Right lobe of liver (tissue), 6 donors: ENCODE results near the gene TNFRSF25. TPM values are rescaled to one million over a fixed set of nuclear protein-coding genes. Genes with fewer than 3 reads are reported as not detected.
A peak's percentile ranks its signal among the peaks of the same experiment; 100 is the strongest.

ENCODE experiments used
- ATAC-seq, 4 donors: fragments of 200-7000 bp; cut with Tn5 transposase; one replicate each; pipeline ENCODE4 v1.9.1; 2020; ENCODE audit warnings: mild to moderate bottlenecking in 4 of 4, moderate library complexity in 4 of 4
- DNase-seq, 3 donors: peaks; one replicate each; pipeline ENCODE4 v3.0.0-alpha.2; 2020
- H3K27ac ChIP-seq, 3 donors: fragments of 200-600 bp; one replicate each; pipeline ENCODE4 v1.8.0; 2022
- H3K27me3 ChIP-seq, 2 donors: fragments of 200-600 bp; one replicate each; pipeline ENCODE4 v1.8.0; 2022
- H3K36me3 ChIP-seq, 4 donors: fragments of 200-600 bp; sonication (generic) in 1 of 4; one replicate each; pipeline versions ENCODE4 v1.5.1 to v1.8.0; 2017 to 2022; ENCODE audit warnings: control low read depth in 1 of 4
- H3K4me1 ChIP-seq, 4 donors: fragments of 200-600 bp; sonication (generic) in 1 of 4; one replicate each; pipeline versions ENCODE4 v1.5.1 to v1.8.0; 2017 to 2022; ENCODE audit warnings: control low read depth in 1 of 4
- H3K4me3 ChIP-seq, 3 donors: fragments of 200-600 bp; one replicate each; pipeline ENCODE4 v1.8.0; 2022
- H3K9me3 ChIP-seq, 4 donors: fragments of 200-600 bp; sonication (generic) in 1 of 4; one replicate each; pipeline versions ENCODE4 v1.5.1 to v1.8.0; 2017 to 2022; ENCODE audit warnings: control low read depth in 1 of 4
- CTCF ChIP-seq, 4 donors: fragments of 200-600 bp in 3 of 4; fragments of 450-650 bp in 1 of 4; IDR thresholded peaks; one replicate each; pipeline versions ENCODE4 v1.5.1 to v1.8.0; 2016 to 2022; ENCODE audit warnings: antibody characterized with exemption in 4 of 4, mild to moderate bottlenecking in 2 of 4
- POLR2A ChIP-seq: fragments of 450-650 bp; IDR thresholded peaks from one replicate; pipeline ENCODE4 v1.6.1; 2017; ENCODE audit warnings: antibody characterized with exemption, mild to moderate bottlenecking
- WGBS: methylation state at CpG from one replicate; pipeline ENCODE4 v1.1.6; 2018; ENCODE audit warnings: low coverage, low lambda C conversion rate; ENCODE audit not compliant: insufficient coverage; ENCODE audit errors: missing lambda C conversion rate; 5-methylcytosine and 5-hydroxymethylcytosine counted together
- intact Hi-C, 2 donors: fragments of 100-400 bp; cut with DNase I; formaldehyde crosslinking; loops; one replicate each; pipeline versions ENCODE4 v1.11.2 to v1.14.1; 2022
- total RNA-seq, 6 experiments: library from RNA; depleted of rRNA in 2 of 6; stranded (reverse); fragments of >200 nt in 2 of 6; fragmentation: NEBNext Ultra II Directional in 3 of 6; extraction: Animal tissue kit (Norgen Biotek cat#: 25700) in 3 of 6; gene quantifications; one replicate each; pipeline versions ENCODE4 v1.1.0 to v1.2.4, GENCODE V29; 2016 to 2023
- donor health status: DM: no; HTN: yes; CAD: no.
- donor health status: DM: no; HTN: no; CAD: no.
- donor health status: DM: no; HTN: no; CAD: no.
- donor health status: DM: no; HTN: yes; CAD: no.
- donor health status: DM: no; HTN: yes; CAD: no.

TNFRSF25 gene
- total RNA-seq, 6 experiments from 2014 or later, result 1.1 to 3.2 (median 2.1) TPM

- Histone ChIP-seq H3K9me3 (no peaks in the 10 kb centered on the region), H3K27ac (no peak overlapping the region), H3K36me3 (no peaks in the 10 kb centered on the region), H3K27me3 (no peaks in the 10 kb centered on the region), H3K4me3 (no peak overlapping the region), H3K4me1 (no peaks in the 10 kb centered on the region)
- 100% methylated on average over 3 of the region's 19 CpGs for WGBS
- intact Hi-C loops, result no loop called here
- ATAC-seq (no peak), DNase-seq (peak in 1 of 3 donors; percentile 45)
- no peak for TF ChIP-seq POLR2A
- TF ChIP-seq CTCF (IDR thresholded peaks at IDR 0.05), result no peak
These were observed 46.4 kb upstream of the TNFRSF25 start for GRCh38 chr1:6512245-6512907.

GRCh38 chr1:6511561-6512244 lies 45.7 kb upstream of the TNFRSF25 start:
- Histone ChIP-seq H3K27me3 (no peaks in the 10 kb centered on the region), H3K9me3 (no peaks in the 10 kb centered on the region), H3K4me1 (no peaks in the 10 kb centered on the region), H3K4me3 (no peak overlapping the region), H3K36me3 (no peaks in the 10 kb centered on the region), H3K27ac (no peak overlapping the region)
- DNase-seq, result no peak
- TF ChIP-seq POLR2A (no peak), CTCF (IDR thresholded peaks at IDR 0.05) (no peak)
- ATAC-seq, result no peak
- WGBS, result 100% methylated on average over 1 of the region's 16 CpGs
- intact Hi-C loops, result no loop called here

- Histone ChIP-seq H3K4me1 (no peaks in the 10 kb centered on the region), H3K36me3 (no peaks in the 10 kb centered on the region), H3K9me3 (no peaks in the 10 kb centered on the region), H3K27me3 (no peaks in the 10 kb centered on the region), H3K4me3 (no peak overlapping the region), H3K27ac (no peak overlapping the region)
- peak in 1 of 3 donors; percentile 40 for DNase-seq
- no peak for ATAC-seq
- TF ChIP-seq POLR2A, result no peak
- no peak for TF ChIP-seq CTCF (IDR thresholded peaks at IDR 0.05)
- no CpG with 5 or more reads among the region's 6 CpGs for WGBS
- intact Hi-C loops, result no loop called here
These were observed 45.1 kb upstream of the TNFRSF25 start for GRCh38 chr1:6511056-6511455.

- Histone ChIP-seq H3K27me3 (no peaks in the 10 kb centered on the region), H3K4me1 (no peaks in the 10 kb centered on the region), H3K27ac (no peak overlapping the region), H3K36me3 (no peaks in the 10 kb centered on the region), H3K9me3 (no peaks in the 10 kb centered on the region), H3K4me3 (no peak overlapping the region)
- 90% methylated on average over 4 of the region's 6 CpGs for WGBS
- DNase-seq (no peak), ATAC-seq (no peak)
- intact Hi-C loops, result no loop called here
- TF ChIP-seq POLR2A (no peak), CTCF (IDR thresholded peaks at IDR 0.05) (no peak)
These were observed 44.5 kb upstream of the TNFRSF25 start for GRCh38 chr1:6510493-6510892.
